Panc1 (cell line): ENCODE data around the gene GAGE2A.
"Not testable (repeated sequence)": the region's sequence is repeated elsewhere in the genome, so short reads cannot be mapped to it uniquely, and the experiment has no call there.

Experiments
- CTCF ChIP-seq: fragments of 450-650 bp; IDR thresholded peaks from 2 replicates; pipeline ENCODE4 v1.5.1; 2017; ENCODE audit warnings: mild to moderate bottlenecking
- POLR2AphosphoS5 ChIP-seq: IDR thresholded peaks from 2 replicates; pipeline ENCODE4 v1.6.1; 2012; ENCODE audit warnings: mild to moderate bottlenecking, low read depth, low read length, moderate library complexity

GRCh38 chrX:49590488-49590887, 1.2 kb downstream of the GAGE2A start:
- TF ChIP-seq CTCF, POLR2AphosphoS5: not testable (repeated sequence)
